IPS-NIHi7 (cell line): ENCODE measurements around the gene MIS12.
A peak's percentile ranks its signal among the peaks of the same experiment; 100 is the strongest.

Experiments
- DNase-seq: peaks from one replicate; pipeline ENCODE4 v3.0.0; 2012; ENCODE audit warnings: mixed read lengths; ENCODE audit errors: extremely low spot score

Gene MIS12

DNA sequence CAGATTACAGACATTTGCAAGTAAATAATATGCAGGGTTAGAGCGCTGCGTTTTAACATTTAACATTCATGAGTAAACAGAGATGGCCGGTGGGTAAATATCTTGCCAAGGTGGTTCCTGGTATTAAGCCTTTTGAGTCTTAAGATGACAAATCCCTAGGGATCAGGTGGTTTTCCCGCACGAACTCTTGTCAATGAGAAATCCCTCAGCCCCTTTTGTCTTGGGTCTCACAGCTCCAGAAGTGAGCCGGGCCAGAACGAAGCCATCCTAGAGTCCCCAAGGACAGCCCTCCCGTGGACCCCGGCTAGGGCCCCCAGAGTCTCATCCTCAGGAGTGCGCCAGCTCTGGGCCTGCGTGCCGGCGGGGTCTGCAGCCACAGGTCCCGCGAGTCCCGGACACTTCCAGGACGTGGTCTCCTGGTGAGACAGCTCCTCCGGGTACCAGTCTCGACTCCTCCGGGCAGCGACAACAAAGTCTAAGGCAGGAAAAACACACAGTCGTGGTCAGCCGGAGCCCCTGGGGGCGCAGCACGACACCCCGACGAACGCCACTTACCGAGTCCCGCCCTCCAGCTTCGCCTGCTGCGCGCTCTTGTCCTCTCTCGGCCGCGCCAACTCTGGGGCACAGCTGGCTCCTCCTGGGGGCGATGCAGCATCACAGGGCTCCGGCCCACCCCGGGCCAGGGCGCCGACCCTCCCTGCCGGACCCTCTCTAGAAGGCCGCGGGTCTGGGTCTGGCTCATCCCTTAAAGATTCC lies 13.3 kb downstream of the MIS12 start:
- DNase-seq, result peak; percentile 24

GRCh38 chr17:5500247-5500588 lies 13.9 kb downstream of the MIS12 start:
- no peak for DNase-seq

- DNase-seq, result peak; percentile 100
Observed at GRCh38 chr17:5500589-5501391, 14.4 kb downstream of the MIS12 start.

DNA sequence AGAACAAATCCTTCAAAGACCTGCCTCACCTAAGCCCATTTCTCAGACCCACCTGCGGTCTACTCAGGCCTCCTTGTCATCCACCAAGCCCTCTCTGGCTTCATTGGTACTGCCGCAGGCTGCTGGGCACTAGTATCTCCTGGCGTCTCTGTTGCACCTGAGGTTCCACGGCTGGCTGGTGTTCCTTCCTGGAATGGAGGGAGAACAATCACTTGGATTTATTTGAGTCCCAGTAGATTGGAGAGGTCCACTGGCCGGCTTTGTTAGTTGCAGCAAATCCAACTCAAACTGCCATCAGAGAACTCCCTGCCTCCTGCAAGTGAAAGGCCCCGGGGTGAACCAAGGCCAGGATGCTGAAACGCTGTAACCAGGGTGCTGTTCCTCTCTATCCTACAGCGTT lies 15.3 kb downstream of the MIS12 start:
- no peak for DNase-seq

DNA sequence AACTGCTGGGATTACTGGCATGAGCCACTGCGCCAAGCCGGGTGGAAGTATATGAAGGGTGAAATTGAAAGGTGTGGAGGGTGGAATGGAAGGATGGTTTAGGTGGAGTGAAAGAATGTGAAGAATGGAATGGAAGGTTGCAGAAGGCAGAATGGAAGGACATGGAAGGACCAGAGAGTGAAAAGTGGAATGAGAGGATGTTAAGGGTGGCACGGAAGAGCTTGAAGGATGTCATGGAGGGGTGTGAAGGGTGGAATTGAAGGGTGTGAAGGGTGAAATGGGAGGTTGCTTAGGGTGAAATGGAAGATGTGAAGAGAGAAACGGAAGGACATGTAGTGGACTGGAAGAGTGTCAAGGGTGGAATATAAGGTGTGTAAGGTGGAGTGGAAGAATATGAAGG lies 16.2 kb downstream of the MIS12 start:
- DNase-seq, result no peak

DNA sequence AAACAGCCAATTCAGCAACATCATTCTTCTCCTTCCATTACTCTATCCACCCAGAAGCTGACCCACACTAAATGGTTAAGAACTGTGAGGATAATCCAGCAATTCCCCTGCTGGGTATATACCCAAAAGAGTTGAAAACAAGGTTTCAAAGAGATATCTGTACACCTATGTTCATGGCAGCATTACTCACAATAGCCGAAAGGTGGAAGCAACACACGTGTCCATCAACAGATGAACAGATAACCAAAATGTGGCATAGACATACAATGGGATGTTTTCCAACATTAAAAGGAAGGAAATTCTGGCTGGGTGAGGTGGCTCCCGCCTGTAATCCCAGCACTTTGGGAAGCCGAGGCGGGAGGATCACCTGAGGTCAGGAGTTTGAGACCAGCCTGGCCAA lies 19.9 kb downstream of the MIS12 start:
- DNase-seq, result no peak

DNA sequence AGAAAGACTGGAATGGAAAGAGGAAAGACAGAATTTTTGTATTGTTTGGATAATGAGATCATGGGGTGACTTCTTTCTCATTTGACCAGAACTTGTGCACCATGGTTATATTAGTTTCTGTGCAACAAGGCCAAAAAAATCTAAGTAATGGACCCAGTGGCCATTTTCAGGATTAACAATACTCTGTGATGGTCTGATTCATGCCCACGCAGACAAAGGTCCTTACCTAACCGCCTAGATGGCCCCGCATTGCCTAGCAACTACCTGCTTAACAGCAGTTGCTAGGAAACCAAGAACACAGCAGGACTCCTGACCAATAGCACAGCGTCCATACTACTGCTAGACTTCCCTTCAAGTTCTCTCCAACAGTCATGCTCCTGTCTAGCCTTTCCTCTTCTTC lies 22.4 kb downstream of the MIS12 start:
- DNase-seq, result peak; percentile 37

DNA sequence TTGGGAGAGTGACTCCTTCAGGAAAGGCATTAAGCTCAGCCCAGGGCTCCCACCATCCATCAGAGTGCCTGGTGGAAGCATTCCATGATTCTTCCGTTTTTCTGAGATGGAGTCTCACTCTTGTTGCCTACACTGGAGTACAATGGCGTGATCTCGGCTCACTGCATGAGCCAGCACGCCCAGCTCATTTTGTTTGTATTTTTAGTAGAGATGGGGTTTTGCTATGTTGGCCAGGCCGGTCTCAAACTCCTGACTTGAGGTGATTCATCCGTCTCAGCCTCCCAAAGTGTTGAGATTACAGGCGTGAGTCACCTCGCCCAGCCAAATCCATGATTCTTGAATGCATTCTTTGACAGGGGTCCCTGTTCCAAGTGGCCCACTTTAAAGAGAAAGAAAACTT lies 23.1 kb downstream of the MIS12 start:
- no peak for DNase-seq

- no peak for DNase-seq
Observed at GRCh38 chr17:5510771-5511170, 24.4 kb downstream of the MIS12 start.

DNA sequence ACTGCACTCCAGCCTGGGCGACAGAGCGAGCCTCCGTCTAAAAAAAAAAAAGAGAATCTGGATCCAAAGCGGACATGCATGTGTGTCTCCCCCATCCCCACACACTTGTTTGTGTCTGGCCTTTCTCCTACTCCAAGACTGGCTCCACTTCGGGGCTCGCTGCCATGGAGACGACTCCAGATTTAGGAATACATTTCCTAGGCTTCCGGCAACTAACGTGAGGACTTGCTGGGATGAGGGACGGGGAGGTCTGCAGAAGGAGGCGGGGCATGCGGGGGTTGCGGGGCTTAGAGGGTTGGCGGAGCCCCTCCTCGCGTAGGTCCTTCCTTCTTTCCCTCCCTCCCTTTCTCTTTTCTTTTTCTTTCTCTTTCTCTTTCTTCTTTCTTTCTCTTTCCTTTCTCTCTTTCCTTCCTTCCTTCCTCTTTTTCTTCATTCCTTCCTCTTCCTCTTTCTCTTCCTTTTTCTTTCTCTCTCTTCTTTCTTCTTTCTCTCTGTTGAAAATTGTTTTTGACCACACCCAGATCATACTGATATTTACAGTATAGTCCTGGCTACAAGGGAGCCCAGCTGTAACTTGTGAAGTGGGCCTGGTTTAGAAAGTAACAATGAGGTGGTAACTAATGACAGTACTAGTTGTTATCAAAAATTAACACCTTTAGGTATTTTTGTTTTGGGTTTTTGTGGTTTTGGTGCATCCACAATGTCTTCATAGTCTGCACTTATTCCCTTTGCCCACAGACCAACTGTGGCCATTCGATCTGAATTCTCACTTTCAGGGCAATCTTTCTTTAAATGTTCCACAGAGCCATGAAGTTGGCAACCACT lies 25.2 kb downstream of the MIS12 start:
- DNase-seq, result peak; percentile 41

GRCh38 chr17:5513628-5514027 lies 27.3 kb downstream of the MIS12 start:
- no peak for DNase-seq

GRCh38 chr17:5514976-5515375 lies 28.6 kb downstream of the MIS12 start:
- no peak for DNase-seq

GRCh38 chr17:5516060-5516792 lies 29.9 kb downstream of the MIS12 start:
- no peak for DNase-seq

GRCh38 chr17:5522476-5522875 lies 36.1 kb downstream of the MIS12 start:
- no peak for DNase-seq

DNA sequence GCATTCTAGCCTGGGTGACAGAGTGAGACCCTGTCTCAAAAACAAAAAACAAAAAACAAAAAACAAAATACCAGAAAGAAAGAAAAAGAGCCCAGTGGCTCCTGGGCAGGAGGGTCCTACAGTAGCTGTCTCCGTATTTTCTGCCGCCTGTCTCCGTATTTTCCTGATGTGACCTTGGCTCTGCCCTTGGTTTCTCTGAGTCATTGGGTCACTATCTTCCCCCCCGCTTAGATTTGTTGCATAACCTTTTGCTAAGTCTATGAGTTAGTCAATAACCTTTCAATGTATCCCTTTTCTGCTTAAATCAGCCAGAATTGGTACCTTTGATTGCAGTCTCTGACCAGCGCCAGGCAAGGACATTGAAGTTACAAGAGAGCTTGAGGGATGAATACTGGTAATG lies 36.9 kb downstream of the MIS12 start:
- no peak for DNase-seq

DNA sequence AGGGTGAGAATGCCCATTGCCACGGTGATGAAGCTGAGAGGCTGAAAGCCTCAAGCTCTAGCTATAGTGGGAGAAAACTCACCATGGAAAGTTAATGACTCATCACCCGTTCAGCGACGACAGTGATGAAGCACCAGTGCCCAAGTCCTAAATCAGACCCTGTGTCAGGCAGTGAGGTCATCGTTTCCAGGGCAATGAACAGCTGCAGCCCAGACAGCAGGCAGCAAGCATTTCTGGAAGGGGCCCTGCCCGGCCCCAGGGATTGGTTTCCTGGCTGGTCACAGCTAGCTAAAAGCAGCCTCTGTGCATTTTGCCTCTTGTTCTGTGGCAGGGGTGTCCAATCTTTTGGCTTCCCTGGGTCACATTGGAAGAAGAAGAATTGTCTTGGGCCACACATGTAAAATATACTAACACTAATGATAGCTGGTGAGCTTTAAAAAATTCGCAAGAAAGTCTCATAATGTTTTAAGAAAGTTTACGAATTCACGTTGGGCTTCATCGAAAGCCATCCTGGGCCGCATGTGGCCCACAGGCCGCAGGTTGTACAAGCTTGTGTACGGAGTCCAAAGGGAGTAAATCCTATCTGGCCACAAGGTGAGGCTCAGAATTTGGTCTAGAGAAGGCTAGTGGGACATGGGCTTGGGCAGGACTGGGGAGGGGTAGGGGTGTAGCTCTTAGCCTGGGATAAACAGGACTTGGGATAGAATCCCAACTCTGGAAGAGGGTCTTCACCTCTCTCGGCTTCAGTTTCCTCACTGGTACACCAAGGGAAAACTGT lies 40.6 kb downstream of the MIS12 start:
- peak; percentile 29 for DNase-seq

- DNase-seq, result no peak
Observed at GRCh38 chr17:5527601-5528250, 41.4 kb downstream of the MIS12 start.

DNA sequence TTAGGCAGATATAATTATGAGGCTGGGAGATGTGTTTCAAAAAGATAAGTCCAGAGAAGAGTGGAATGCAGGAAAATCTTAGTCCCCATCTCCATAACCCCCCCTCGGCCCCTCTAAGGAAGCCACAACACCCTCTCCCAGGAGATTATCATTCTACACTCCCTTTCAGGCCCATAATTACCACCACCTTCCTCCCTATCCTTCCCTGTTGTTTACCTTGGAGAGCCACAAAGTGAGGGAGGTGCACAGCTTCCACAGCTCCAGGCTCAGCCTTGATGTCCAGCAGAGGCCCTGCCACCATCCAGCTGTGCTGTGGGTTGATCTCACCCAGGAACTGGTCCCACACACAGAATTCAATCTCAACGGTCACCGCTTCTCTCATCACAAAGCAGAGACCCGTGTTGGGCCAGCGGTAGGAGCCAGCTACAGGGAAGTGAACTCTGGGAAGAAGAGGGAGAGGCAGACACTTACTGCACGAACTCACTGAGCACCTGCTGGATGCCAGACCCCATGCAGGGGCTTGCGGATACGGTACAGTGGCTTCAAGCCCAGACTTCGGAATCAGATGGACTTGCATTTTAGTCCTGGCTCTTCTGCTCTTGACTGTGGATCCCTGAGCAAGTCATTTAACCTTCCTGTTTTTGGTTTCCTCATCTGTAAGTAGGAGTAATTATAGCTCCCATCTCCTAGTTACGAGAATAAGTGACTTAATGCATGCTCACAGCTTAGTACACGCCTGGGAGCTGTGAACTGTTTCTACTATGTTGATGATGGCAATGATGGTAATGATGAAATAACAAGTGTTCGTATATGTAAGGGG lies 44.1 kb downstream of the MIS12 start:
- no peak for DNase-seq

GRCh38 chr17:5531085-5531418 lies 44.7 kb downstream of the MIS12 start:
- DNase-seq, result no peak

DNA sequence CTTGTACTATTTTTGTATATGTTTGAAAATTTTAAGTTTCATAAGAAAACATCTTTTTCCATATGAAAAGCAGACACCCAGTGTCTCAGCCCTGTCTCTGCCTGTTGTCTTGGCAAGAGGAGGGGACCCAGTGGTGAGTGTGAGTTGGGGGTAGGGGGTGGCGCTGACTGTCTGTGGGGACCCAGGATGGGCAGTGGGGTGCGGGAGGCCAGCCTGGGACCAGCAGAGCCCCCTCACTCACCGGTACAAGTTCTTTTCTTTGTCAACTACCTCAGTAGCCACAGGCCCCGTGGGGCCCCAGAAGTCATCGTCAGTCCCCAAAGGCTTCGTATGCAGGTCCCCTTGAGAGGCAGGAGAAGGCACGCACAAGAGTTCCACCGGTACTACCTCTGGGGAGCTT lies 46.2 kb downstream of the MIS12 start:
- DNase-seq, result no peak
